Skin epidermis (tissue), 12 donors: Measurements from ENCODE around the gene DPY19L3.
"Not testable (repeated sequence)": the region's sequence is repeated elsewhere in the genome, so short reads cannot be mapped to it uniquely, and the experiment has no call there.

ENCODE experiments used
- H3K27ac ChIP-seq, 21 experiments: fragments of 200-600 bp; sonication (generic) in 11 of 21; one replicate each; pipeline ENCODE4 v1.5.0; 2020; ENCODE audit warnings: mild to moderate bottlenecking in 3 of 21, inconsistent platforms in 2 of 21, moderate library complexity in 2 of 21
- H3K4me3 ChIP-seq, 7 experiments: fragments of 200-600 bp; sonication (generic) in 2 of 7; one replicate each; pipeline ENCODE4 v1.5.0; 2020; ENCODE audit warnings: inconsistent platforms in 2 of 7, mild to moderate bottlenecking in 2 of 7, moderate library complexity in 1 of 7

Gene DPY19L3

GRCh38 chr19:32405431-32406160, at the start of gene DPY19L3:
Gene DPY19L3 (plus strand): TSS chr19:32405770. CDS start chr19:32408254, 2,484 bp downstream.
- H3K27ac ChIP-seq, result peak within 1 kb of the TSS; percentile 89 to 99 (median 98)
- H3K4me3 ChIP-seq, result peak within 1 kb of the TSS; percentile 67 to 92 (median 82)

- Histone ChIP-seq H3K4me3 (no peak overlapping the region), H3K27ac (no peak overlapping the region)
These were observed 47.9 kb upstream of the DPY19L3 start for GRCh38 chr19:32357720-32358119.

- H3K4me3 ChIP-seq, result no peak overlapping the region
These were observed 47.2 kb upstream of the DPY19L3 start for GRCh38 chr19:32358321-32358720.

GRCh38 chr19:32359581-32359980, 46.0 kb upstream of the DPY19L3 start:
- H3K27ac ChIP-seq, result peak overlapping the region in 1 of 21 experiments; percentile 5
- no peak overlapping the region for H3K4me3 ChIP-seq

More at GRCh38 chr19:32358321-32358720, 47.2 kb upstream of the DPY19L3 start:
- no peak overlapping the region for H3K27ac ChIP-seq

- Histone ChIP-seq H3K4me3 (no peak overlapping the region), H3K27ac (peak overlapping the region in 3 of 21 experiments; percentile 2 to 29 (median 17))
These were observed 43.8 kb upstream of the DPY19L3 start for GRCh38 chr19:32361574-32362317.

GRCh38 chr19:32362318-32362691, 43.3 kb upstream of the DPY19L3 start:
- peak overlapping the region in 3 of 21 experiments; percentile 2 to 29 (median 14) for H3K27ac ChIP-seq
- no peak overlapping the region for H3K4me3 ChIP-seq

GRCh38 chr19:32363175-32363574, 42.4 kb upstream of the DPY19L3 start:
- no peak overlapping the region for H3K4me3 ChIP-seq
- peak overlapping the region in 5 of 21 experiments; percentile 2 to 57 (median 14) for H3K27ac ChIP-seq

- Histone ChIP-seq H3K4me3 (no peak overlapping the region), H3K27ac (peak overlapping the region in 6 of 21 experiments; percentile 2 to 57 (median 14))
These were observed 41.9 kb upstream of the DPY19L3 start for GRCh38 chr19:32363632-32364031.

- peak overlapping the region in 5 of 21 experiments; percentile 2 to 57 (median 14) for H3K27ac ChIP-seq
These were observed 41.5 kb upstream of the DPY19L3 start for GRCh38 chr19:32364040-32364439.

GRCh38 chr19:32367063-32367462, 38.5 kb upstream of the DPY19L3 start:
- H3K27ac ChIP-seq, result no peak overlapping the region
- H3K4me3 ChIP-seq, result no peak overlapping the region

More at GRCh38 chr19:32364040-32364439, 41.5 kb upstream of the DPY19L3 start:
- H3K4me3 ChIP-seq, result no peak overlapping the region

- Histone ChIP-seq H3K27ac (no peak overlapping the region), H3K4me3 (no peak overlapping the region)
These were observed 37.5 kb upstream of the DPY19L3 start for GRCh38 chr19:32367948-32368536.

- H3K4me3 ChIP-seq, result no peak overlapping the region
- H3K27ac ChIP-seq, result no peak overlapping the region
These were observed 36.8 kb upstream of the DPY19L3 start for GRCh38 chr19:32368787-32369186.

- Histone ChIP-seq H3K27ac (peak overlapping the region in 1 of 21 experiments; percentile 20), H3K4me3 (no peak overlapping the region)
These were observed 32.6 kb upstream of the DPY19L3 start for GRCh38 chr19:32372726-32373517.

GRCh38 chr19:32373585-32374295, 31.8 kb upstream of the DPY19L3 start:
- Histone ChIP-seq H3K27ac (no peak overlapping the region), H3K4me3 (no peak overlapping the region)

GRCh38 chr19:32374362-32374761, 31.2 kb upstream of the DPY19L3 start:
- not testable (repeated sequence) for H3K27ac ChIP-seq, H3K4me3 ChIP-seq

- not testable (repeated sequence) for H3K27ac ChIP-seq, H3K4me3 ChIP-seq
These were observed 28.5 kb upstream of the DPY19L3 start for GRCh38 chr19:32377088-32377487.

GRCh38 chr19:32380269-32380668, 25.3 kb upstream of the DPY19L3 start:
- Histone ChIP-seq H3K4me3 (no peak overlapping the region), H3K27ac (no peak overlapping the region)

GRCh38 chr19:32387701-32388392, 17.7 kb upstream of the DPY19L3 start:
- H3K27ac ChIP-seq, result no peak overlapping the region
- H3K4me3 ChIP-seq, result no peak overlapping the region
